HG03565 (cell line): ENCODE measurements around the gene AP3S2.
"Not testable (repeated sequence)": the region's sequence is repeated elsewhere in the genome, so short reads cannot be mapped to it uniquely, and the experiment has no call there.

ENCODE experiments used
- ATAC-seq: cut with Tn5 transposase; IDR thresholded peaks from one replicate; pipeline ENCODE4 v1.9.1; 2021; ENCODE audit warnings: mild to moderate bottlenecking, moderate library complexity; ENCODE audit not compliant: unreplicated experiment

Gene AP3S2

GRCh38 chr15:89893696-89894447, at the start of gene AP3S2:
AP3S2 (minus strand) TSS chr15:89893994; CDS start chr15:89893949, 45 bp downstream.
- peak; percentile 85 for ATAC-seq

- no peak for ATAC-seq
These were observed 46.1 kb upstream of the AP3S2 start for GRCh38 chr15:89939910-89940309.

- ATAC-seq, result not testable (repeated sequence)
These were observed 45.6 kb upstream of the AP3S2 start for GRCh38 chr15:89939377-89939776.

DNA sequence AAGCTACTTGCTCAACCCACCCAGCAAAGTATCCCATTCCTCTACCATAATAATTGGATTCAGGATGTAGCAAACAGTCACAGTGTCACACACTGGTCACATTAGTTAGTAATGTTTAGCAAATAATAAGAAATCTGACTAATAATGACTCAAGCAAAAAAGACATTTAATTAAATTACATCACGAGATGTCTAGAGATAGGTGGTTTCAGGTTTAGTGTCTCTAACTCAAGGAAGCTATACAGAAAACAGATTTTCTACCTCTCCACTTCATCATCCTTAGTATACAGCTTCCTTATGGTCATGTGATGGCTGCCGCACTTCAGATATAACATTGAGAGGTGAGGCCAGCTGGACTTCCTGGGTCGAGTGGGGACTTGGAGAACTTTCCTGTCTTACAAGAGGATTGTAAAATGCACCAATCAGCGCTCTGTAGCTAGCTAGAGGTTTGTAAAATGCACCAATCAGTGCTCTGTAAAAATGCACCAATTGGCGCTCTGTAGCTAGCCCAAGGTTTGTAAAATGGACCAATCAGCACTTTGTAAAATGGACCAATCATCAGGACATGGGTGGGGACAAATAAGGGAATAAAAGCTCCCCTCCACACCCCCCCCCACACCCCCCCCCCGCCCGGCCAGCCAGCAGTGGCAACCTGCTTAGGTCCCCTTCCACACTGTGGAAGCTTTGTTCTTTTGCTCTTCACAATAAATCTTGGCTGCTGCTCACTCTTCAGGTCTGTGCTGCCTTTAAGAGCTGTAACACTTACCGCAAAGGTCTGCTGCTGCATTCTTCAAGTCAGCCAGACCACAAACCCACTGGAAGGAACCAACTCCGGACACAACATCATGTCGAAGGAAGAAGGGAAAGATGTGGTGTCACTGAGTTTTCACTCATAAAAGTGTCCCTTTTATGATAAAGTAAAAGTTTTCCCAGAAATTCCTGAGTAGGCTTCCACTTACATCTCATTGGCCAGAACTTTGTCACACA, 43.9 kb upstream of the AP3S2 start:
- ATAC-seq, result no peak

- no peak for ATAC-seq
These were observed 43.0 kb upstream of the AP3S2 start for GRCh38 chr15:89936786-89937265.

GRCh38 chr15:89936051-89936785, 42.4 kb upstream of the AP3S2 start:
- no peak for ATAC-seq

DNA sequence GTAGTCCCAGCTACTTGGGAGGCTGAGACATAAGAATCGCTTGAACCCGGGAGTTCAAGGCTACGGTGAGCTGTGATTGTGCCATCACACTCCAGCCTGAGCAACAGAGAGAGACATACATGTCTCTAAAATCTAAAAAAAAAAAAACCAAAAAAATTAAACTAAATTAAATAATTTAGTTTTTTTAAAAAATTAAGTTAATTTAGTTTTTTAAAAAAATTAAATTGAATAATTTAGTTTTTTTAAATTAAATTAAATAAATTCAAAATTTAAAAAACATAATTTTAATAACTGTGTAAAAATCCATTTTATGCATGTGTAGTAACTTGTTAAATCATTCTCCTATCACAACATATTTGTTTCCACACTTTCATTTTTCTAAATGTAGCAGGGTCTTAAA, 39.1 kb upstream of the AP3S2 start:
- ATAC-seq, result no peak

GRCh38 chr15:89928421-89928820, 34.6 kb upstream of the AP3S2 start:
- ATAC-seq, result no peak

DNA sequence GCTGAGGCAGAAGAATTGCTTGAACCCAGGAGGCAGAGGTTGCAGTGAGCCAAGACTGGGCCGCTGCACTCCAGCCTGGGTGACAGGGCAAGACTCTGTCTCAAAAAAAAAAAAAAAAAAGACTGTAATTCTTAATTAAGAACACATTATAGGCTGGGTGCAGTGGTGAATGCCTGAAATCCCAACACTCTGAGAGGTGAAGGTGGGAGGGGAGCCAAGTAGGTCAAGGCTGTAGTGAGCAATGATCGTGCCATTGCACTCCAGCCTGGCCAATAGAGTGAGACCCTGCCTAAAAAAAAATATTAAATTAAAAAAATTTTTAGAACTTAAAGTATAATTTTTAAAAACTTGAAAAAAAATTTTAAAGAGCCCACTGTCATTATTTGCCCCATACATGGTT, 32.4 kb upstream of the AP3S2 start:
- ATAC-seq, result no peak

DNA sequence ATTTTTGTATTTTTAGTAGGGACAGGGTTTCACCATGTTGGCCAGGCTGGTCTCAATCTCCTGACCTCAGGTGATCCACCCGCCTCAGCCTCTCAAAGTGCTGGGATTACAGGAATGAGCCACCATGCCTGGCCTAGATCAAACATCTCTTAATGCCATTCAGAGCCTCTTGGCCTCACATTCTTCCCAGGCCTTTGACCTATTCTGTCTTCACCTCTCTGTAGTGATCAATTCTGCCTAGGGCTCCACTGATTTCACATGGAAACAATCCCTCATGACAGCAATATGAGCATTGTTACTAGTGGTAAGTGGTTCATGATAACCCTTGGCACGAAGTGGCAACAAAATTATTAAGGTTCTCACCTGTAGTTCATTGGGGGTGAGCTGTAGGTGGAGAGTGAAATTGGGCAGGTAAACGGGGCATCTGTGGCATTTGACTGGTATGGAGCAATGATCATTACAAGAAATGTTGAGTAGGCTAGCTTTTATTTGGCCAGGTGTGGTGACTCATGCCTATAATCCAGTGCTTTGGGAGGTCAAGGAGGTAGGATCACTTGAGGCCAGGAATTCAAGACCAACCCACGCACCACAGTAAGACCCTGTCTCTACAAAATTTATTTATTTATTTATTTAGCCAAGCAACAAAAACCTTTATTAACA, 23.8 kb upstream of the AP3S2 start:
- no peak for ATAC-seq

- no peak for ATAC-seq
These were observed 22.9 kb upstream of the AP3S2 start for GRCh38 chr15:89916660-89917059.

GRCh38 chr15:89912674-89913396, 19.0 kb upstream of the AP3S2 start, which contains the start of gene ARPIN:
ARPIN (minus strand) TSS chr15:89912952; CDS start chr15:89912835, 117 bp downstream.
- ATAC-seq, result no peak

DNA sequence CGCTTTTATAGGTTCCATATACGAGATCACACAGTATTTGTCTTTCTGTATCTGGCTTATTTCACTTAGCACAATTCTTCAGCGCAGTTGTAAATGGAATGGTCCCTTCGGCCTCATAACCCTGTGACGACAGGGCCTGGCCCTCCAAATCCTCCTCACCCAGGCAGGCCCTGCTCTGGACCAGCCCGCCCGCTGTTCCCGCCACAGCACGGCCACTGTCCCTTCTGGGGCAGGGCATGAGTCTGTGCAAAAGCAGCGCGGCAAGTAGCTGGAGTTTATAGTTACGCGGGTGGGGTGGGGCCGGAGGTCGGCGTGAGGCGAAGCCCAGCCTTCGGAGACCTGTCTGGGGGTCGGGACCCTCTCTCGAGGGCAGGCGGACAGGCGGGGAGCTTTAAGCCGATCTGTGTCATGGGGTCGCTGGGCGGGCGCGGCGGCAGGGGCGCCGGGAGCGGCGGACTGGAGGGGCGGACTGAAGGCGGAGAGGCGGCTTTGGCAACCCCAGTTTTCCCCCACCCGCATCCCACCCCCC, 18.4 kb upstream of the AP3S2 start:
- no peak for ATAC-seq

GRCh38 chr15:89910891-89911626, 17.3 kb upstream of the AP3S2 start:
- no peak for ATAC-seq

- no peak for ATAC-seq
These were observed 15.8 kb upstream of the AP3S2 start for GRCh38 chr15:89909611-89910010.

GRCh38 chr15:89908226-89908625, 14.4 kb upstream of the AP3S2 start:
- no peak for ATAC-seq

DNA sequence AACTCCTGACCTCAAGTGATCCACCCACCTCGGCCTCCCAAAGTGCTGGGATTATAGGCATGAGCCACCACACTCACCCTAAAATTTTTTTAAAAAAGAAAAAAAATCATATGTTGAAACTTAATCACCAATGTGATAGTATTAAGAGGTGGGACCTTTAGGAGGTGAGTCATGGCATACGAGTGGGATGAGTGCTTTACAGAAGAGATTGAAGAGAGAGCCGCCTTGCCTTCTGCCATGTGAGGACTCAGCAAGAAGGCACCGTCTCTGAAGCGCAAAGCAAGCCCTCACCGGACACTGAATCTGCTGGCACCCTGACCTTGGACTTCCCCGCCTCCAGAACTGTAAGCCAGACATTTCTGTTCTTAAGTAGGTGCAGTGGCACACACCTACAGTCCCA, 13.5 kb upstream of the AP3S2 start:
- ATAC-seq, result no peak

GRCh38 chr15:89905846-89906378, 12.1 kb upstream of the AP3S2 start:
- ATAC-seq, result no peak
